Panc1 (cell line): ENCODE results near the gene MAP3K3.

Experiments
- TF ChIP-seq, protein P1 (sequence below): fragments of 450-650 bp; IDR thresholded peaks from 2 replicates; pipeline ENCODE4 v1.5.1; 2017; ENCODE audit warnings: mild to moderate bottlenecking
- TF ChIP-seq, protein P2 (sequence below), 2 experiments: IDR thresholded peaks; 2 replicates each; pipeline ENCODE4 v1.6.1; 2011 to 2012; ENCODE audit warnings: low read depth in 2 of 2, control low read depth in 1 of 2, low read length in 1 of 2, mild to moderate bottlenecking in 1 of 2, moderate library complexity in 1 of 2; ENCODE audit not compliant: insufficient read depth in 1 of 2

DNA sequence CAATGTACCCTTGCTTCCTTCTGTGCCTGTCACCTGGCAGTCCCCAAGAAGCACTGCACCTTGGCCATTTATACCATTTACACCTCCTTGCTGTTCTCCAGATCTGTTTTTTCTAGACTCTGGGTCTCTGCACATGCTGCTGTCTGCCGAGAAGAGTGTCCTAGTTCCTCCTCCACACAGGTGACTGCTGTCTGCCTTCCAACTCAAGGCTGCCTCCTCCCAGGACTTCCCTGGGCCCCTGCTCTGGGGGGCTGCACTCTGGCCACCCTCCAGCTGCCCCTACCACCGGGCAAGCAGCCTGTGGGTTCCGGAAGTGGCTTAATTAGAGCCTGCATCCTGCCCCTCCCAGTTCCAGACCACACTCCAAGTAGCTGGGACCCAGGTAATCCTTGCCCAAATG, 83.4 kb downstream of the MAP3K3 start:
- TF ChIP-seq, protein P1, sequence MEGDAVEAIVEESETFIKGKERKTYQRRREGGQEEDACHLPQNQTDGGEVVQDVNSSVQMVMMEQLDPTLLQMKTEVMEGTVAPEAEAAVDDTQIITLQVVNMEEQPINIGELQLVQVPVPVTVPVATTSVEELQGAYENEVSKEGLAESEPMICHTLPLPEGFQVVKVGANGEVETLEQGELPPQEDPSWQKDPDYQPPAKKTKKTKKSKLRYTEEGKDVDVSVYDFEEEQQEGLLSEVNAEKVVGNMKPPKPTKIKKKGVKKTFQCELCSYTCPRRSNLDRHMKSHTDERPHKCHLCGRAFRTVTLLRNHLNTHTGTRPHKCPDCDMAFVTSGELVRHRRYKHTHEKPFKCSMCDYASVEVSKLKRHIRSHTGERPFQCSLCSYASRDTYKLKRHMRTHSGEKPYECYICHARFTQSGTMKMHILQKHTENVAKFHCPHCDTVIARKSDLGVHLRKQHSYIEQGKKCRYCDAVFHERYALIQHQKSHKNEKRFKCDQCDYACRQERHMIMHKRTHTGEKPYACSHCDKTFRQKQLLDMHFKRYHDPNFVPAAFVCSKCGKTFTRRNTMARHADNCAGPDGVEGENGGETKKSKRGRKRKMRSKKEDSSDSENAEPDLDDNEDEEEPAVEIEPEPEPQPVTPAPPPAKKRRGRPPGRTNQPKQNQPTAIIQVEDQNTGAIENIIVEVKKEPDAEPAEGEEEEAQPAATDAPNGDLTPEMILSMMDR: no peak
- TF ChIP-seq, protein P2, sequence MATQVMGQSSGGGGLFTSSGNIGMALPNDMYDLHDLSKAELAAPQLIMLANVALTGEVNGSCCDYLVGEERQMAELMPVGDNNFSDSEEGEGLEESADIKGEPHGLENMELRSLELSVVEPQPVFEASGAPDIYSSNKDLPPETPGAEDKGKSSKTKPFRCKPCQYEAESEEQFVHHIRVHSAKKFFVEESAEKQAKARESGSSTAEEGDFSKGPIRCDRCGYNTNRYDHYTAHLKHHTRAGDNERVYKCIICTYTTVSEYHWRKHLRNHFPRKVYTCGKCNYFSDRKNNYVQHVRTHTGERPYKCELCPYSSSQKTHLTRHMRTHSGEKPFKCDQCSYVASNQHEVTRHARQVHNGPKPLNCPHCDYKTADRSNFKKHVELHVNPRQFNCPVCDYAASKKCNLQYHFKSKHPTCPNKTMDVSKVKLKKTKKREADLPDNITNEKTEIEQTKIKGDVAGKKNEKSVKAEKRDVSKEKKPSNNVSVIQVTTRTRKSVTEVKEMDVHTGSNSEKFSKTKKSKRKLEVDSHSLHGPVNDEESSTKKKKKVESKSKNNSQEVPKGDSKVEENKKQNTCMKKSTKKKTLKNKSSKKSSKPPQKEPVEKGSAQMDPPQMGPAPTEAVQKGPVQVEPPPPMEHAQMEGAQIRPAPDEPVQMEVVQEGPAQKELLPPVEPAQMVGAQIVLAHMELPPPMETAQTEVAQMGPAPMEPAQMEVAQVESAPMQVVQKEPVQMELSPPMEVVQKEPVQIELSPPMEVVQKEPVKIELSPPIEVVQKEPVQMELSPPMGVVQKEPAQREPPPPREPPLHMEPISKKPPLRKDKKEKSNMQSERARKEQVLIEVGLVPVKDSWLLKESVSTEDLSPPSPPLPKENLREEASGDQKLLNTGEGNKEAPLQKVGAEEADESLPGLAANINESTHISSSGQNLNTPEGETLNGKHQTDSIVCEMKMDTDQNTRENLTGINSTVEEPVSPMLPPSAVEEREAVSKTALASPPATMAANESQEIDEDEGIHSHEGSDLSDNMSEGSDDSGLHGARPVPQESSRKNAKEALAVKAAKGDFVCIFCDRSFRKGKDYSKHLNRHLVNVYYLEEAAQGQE (IDR thresholded peaks at IDR 0.05; ENCODE audit: insufficient read depth in 1 of 2, low read depth in 2 of 2, low read length in 1 of 2): no peak
